ENCODE data around the gene SNAP25.

SNAP25 gene

GRCh38 chr20:10217721-10218410 is 764 bp upstream of the SNAP25 start:
- no peak for DNase-seq

GRCh38 chr20:10219452-10219791 is 792 bp downstream of the SNAP25 start:
- DNase-seq = peak; percentile 56

- no peak for DNase-seq
Observed at GRCh38 chr20:10219993-10220750, 1.5 kb downstream of the SNAP25 start.

- no peak for DNase-seq
Observed at GRCh38 chr20:10221021-10221420, 2.4 kb downstream of the SNAP25 start.

- DNase-seq = no peak
Observed at GRCh38 chr20:10225439-10226060, 6.9 kb downstream of the SNAP25 start.

GRCh38 chr20:10228330-10228729 is 9.7 kb downstream of the SNAP25 start:
- DNase-seq = no peak

GRCh38 chr20:10231290-10231689 is 12.7 kb downstream of the SNAP25 start:
- no peak for DNase-seq

- DNase-seq = no peak
Observed at GRCh38 chr20:10236540-10237533, 18.2 kb downstream of the SNAP25 start.

- no peak for DNase-seq
Observed at GRCh38 chr20:10239954-10240353, 21.3 kb downstream of the SNAP25 start.

- DNase-seq = no peak
Observed at GRCh38 chr20:10240655-10241054, 22.0 kb downstream of the SNAP25 start.

- no peak for DNase-seq
Observed at GRCh38 chr20:10242166-10242565, 23.5 kb downstream of the SNAP25 start.

- DNase-seq = no peak
Observed at GRCh38 chr20:10247440-10247839, 28.8 kb downstream of the SNAP25 start.

GRCh38 chr20:10249048-10249770 is 30.6 kb downstream of the SNAP25 start:
- DNase-seq = no peak

- DNase-seq = no peak
Observed at GRCh38 chr20:10249822-10250221, 31.2 kb downstream of the SNAP25 start.

- no peak for DNase-seq
Observed at GRCh38 chr20:10250902-10251301, 32.3 kb downstream of the SNAP25 start.

- DNase-seq = no peak
Observed at GRCh38 chr20:10253780-10254179, 35.1 kb downstream of the SNAP25 start.

- no peak for DNase-seq
Observed at GRCh38 chr20:10255846-10256245, 37.2 kb downstream of the SNAP25 start.

- DNase-seq = no peak
Observed at GRCh38 chr20:10259166-10259565, 40.5 kb downstream of the SNAP25 start.

GRCh38 chr20:10260316-10260715 is 41.7 kb downstream of the SNAP25 start:
- DNase-seq = no peak

- no peak for DNase-seq
Observed at GRCh38 chr20:10261702-10262101, 43.1 kb downstream of the SNAP25 start.

- DNase-seq = no peak
Observed at GRCh38 chr20:10263385-10264165, 44.9 kb downstream of the SNAP25 start.

Data from CD4-positive, alpha-beta T cell treated with Interleukin-17A for 1 hour (primary cell).